ENCODE results near the gene OR8K1.

Gene OR8K1

DNA sequence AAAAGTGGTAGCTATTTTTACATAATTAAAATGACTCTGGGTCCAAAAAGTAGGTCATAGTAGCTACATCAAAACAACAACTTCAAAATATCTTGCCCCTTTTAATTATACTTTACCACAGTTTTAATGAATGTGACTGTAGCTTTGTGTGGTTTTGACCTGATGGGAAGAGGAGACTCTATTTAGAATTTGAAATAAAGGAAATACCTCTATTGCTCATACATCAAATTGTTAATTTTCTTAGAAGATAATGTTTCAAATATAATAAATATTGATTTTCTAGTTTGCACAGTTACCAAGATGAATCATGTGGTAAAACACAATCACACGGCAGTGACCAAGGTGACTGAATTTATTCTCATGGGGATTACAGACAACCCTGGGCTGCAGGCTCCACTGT, at the start of gene OR8K1:
Gene OR8K1, plus strand, starts transcription at position 301 of the 400 bp plus-strand sequence. Its CDS starts 0 bp downstream, at position 301.
- TF ChIP-seq, protein P1, sequence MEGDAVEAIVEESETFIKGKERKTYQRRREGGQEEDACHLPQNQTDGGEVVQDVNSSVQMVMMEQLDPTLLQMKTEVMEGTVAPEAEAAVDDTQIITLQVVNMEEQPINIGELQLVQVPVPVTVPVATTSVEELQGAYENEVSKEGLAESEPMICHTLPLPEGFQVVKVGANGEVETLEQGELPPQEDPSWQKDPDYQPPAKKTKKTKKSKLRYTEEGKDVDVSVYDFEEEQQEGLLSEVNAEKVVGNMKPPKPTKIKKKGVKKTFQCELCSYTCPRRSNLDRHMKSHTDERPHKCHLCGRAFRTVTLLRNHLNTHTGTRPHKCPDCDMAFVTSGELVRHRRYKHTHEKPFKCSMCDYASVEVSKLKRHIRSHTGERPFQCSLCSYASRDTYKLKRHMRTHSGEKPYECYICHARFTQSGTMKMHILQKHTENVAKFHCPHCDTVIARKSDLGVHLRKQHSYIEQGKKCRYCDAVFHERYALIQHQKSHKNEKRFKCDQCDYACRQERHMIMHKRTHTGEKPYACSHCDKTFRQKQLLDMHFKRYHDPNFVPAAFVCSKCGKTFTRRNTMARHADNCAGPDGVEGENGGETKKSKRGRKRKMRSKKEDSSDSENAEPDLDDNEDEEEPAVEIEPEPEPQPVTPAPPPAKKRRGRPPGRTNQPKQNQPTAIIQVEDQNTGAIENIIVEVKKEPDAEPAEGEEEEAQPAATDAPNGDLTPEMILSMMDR (conservative IDR thresholded peaks at IDR 0.05; ENCODE audit: low read depth, low read length): no peak
- DNase-seq (ENCODE audit: low read depth): no peak
- H3K4me3 ChIP-seq (ENCODE audit: low read length): no peak within 1 kb of the TSS

DNA sequence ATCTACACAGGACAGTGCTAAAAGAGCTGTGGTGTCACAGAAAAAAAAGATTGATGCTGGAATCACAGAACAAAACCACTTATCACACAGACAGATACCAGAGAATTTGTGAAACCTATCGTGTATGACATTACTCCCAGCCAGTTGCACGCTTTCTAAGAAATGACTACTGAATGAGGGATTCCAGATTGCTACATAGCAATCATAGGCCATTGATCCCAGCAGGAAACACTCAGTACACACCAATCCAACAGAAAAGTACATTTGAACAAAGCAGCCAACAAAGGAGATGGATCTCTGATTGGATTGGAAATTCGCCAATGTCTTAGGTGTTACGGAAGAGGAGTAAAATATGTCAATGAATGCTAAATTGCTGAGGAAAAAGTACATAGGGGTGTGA, 48.9 kb upstream of the OR8K1 start:
- DNase-seq (ENCODE audit: low read depth): no peak
- TF ChIP-seq, protein P1 (conservative IDR thresholded peaks at IDR 0.05; ENCODE audit: low read depth, low read length): no peak
- no peak overlapping the region for H3K4me3 ChIP-seq (ENCODE audit: low read length)

DNA sequence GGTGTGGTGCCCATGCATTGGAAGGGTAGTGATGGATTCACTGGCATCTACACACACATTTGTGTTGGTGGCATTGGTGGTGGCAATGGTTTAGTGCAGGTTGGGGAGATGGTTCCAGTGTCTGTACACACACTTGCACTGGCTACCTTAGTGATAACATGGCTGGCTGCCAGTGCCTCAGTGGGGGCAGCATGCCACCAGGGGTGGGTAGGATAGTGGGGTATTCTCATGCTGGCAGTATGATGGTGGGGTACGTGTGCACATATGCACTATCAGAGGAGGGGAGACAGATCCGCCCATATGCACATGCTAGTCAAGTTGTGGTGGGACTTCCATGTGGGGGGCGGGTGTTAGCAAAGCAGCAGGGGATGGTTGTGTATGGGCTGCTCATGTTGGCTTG, 38.0 kb upstream of the OR8K1 start:
- DNase-seq (ENCODE audit: low read depth): no peak
- TF ChIP-seq, protein P1 (conservative IDR thresholded peaks at IDR 0.05; ENCODE audit: low read depth, low read length): no peak
- no peak overlapping the region for H3K4me3 ChIP-seq (ENCODE audit: low read length)

DNA sequence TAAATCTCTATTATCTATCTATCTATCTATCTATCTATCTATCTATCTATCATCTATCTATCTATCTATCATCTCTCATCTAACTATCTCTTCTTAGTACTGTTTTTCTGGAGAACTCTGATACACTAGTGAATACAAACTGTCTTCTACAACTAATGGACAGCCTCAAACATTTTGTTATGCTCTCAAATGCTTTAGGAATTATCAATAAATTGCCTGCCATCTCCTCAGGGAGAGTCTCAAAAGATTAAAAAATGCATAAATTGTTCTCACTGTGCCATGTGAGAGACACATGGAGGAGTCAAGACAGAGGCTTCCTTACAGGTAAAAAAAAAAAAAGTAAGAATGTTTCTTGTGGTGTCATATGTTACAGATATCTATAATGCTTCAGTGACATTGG, 31.0 kb upstream of the OR8K1 start, which contains the start of gene OR8K3:
Gene OR8K3, plus strand, starts transcription at position 301 of the 400 bp plus-strand sequence. CDS start 3,163 bp downstream, outside the sequence.
- DNase-seq (ENCODE audit: low read depth): no peak

DNA sequence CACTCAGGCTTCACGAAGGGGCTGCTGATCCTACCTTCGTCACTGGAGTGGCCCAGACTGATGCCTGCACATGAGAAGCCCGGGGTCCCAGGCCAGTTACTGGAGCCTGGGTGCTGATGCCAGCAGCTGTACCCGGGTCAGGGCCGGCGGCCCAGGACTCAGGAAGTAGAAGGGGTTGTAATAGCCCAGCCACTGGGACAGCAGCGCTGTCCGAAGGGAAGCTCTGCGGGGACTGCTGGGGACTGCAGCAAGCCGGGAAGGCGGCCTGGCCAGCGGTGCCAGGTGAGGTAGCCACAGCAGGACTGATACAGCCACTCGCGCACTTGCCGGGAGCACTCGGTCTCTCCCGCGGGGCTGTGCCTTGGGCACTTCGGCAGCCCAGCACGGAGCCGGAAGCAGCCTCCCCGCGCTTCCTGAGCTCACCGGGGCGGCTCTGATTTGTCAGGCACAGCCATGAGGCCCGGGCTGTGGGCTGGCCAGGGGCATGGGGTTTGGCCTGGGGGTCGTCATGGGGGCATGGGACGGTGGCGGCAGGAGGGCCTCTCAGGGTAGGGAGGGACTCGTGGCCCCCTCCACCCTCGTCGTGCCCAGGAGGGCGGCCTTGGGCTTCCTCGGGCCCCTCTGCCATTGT, 13.9 kb upstream of the OR8K1 start:
- no peak overlapping the region for H3K4me3 ChIP-seq (ENCODE audit: low read length)
- TF ChIP-seq, protein P1 (conservative IDR thresholded peaks at IDR 0.05; ENCODE audit: low read depth, low read length): no peak
- DNase-seq (ENCODE audit: low read depth): no peak

More for the DNA sequence above, 31.0 kb upstream of the OR8K1 start, which contains the start of gene OR8K3:
- TF ChIP-seq, protein P1 (conservative IDR thresholded peaks at IDR 0.05; ENCODE audit: low read depth, low read length): no peak
- no peak within 1 kb of the TSS for H3K4me3 ChIP-seq (ENCODE audit: low read length)

DNA sequence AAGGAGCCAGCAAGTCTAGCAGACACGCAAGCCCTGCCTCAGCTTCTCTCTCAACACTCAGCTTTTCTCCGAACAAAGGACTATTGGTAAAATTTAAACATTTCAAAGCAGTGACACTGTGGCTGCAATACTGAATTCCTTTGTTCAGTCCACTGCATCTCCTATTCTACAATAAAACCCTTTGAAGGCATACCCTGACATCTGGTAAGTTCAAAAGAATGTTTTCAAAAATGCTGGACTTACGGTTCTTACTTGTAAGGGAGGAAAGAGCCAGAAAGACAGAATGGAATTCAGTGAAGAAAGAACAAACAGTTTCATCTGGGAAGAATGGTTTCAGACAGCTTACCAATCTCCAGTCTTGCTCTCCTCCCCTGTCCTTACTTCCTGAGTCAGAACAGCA, 12.7 kb upstream of the OR8K1 start:
- H3K4me3 ChIP-seq (ENCODE audit: low read length): no peak overlapping the region
- DNase-seq (ENCODE audit: low read depth): no peak
- TF ChIP-seq, protein P1 (conservative IDR thresholded peaks at IDR 0.05; ENCODE audit: low read depth, low read length): no peak

DNA sequence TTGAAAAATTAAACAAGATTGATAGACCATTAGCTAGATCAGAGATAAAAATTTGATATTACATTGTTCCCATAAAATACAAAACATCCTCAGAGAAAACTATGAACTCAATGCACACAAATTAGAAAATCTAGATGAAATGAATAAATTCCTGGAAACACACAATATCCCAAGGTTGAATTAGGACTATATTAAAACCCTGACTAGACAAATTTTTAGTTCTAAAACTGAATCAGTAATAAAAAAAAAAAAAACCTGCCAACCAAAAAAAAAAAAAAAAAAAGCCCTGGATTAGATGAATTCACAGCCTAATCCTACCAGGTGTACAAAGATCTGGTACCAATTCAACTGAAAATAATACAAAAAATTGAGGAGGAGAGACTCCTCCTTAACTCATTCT, 5.5 kb upstream of the OR8K1 start:
- no peak for DNase-seq (ENCODE audit: low read depth)
- TF ChIP-seq, protein P1 (conservative IDR thresholded peaks at IDR 0.05; ENCODE audit: low read depth, low read length): no peak
- H3K4me3 ChIP-seq (ENCODE audit: low read length): no peak overlapping the region
